ENCODE data around the gene FURIN. TPM values are rescaled to one million over a fixed set of nuclear protein-coding genes. Genes with fewer than 3 reads are reported as not detected.

Gene FURIN
- total RNA-seq, 2 experiments from 2014 or later = 97.4 to 104 TPM

GRCh38 chr15:90851114-90851513 lies 17.3 kb upstream of the FURIN start:
- no peaks in the 10 kb centered on the region for H3K36me3 Mint-ChIP-seq (ENCODE audit: low read depth)
- H3K9me3 ChIP-seq (ENCODE audit: control insufficient read depth in 1 of 2, insufficient read depth in 1 of 2, low read length in 2 of 2) = no peaks in the 10 kb centered on the region
- peak overlapping the region; percentile 48 for H3K4me3 Mint-ChIP-seq
- POLR2A ChIA-PET = interaction anchor here (1.3 kb wide), 1 partner anchor 12 kb away, joined by 3 read pairs; no protein-coding TSS in a partner anchor
- no peaks in the 10 kb centered on the region for H3K36me3 ChIP-seq (ENCODE audit: insufficient read depth, low read length)
- H3K27me3 Mint-ChIP-seq = no peaks in the 10 kb centered on the region
- no peaks in the 10 kb centered on the region for H3K27me3 ChIP-seq (ENCODE audit: control insufficient read depth in 1 of 2, insufficient read depth in 2 of 2, low read length in 2 of 2)
- TF ChIP-seq CTCF (IDR thresholded peaks at IDR 0.05) = no peak
- H3K27ac ChIP-seq (ENCODE audit: low read depth in 1 of 2, low read length in 2 of 2) = no peak overlapping the region
- peaks cover 56% of the 10 kb centered on the region for H3K4me1 ChIP-seq (ENCODE audit: insufficient read depth, low read length)
- H3K4me3 ChIP-seq (ENCODE audit: low read length) = no peak overlapping the region
- H3K27ac Mint-ChIP-seq = peak overlapping the region; percentile 76
- peaks cover 41% of the 10 kb centered on the region for H3K4me1 Mint-ChIP-seq (ENCODE audit: low read depth)
- ATAC-seq (ENCODE audit: poor library complexity) = peak; percentile 56
- peak in 6 of 14 experiments; percentile 33 to 84 (median 61) for DNase-seq
- no peaks in the 10 kb centered on the region for H3K9me3 Mint-ChIP-seq
- intact Hi-C loops (cut with DNase I, micrococcal nuclease) = loop anchor here in 1 of 2 experiments (10.0 kb wide), 1 partner anchor 46 kb away; no protein-coding TSS in a partner anchor
- CTCF ChIA-PET = interaction anchor here (0.6 to 1.3 kb wide), 3 partner anchors 14 to 107 kb away, joined by 3 to 4 read pairs (median 4); partner anchors contain the start of gene HDDC3

GRCh38 chr15:90851940-90852339 lies 16.4 kb upstream of the FURIN start:
- peaks cover 48% of the 10 kb centered on the region for H3K4me1 Mint-ChIP-seq (ENCODE audit: low read depth)
- ATAC-seq (ENCODE audit: poor library complexity) = no peak
- no peak overlapping the region for H3K4me3 ChIP-seq (ENCODE audit: low read length)
- no peak for TF ChIP-seq CTCF (IDR thresholded peaks at IDR 0.05)
- H3K9me3 ChIP-seq (ENCODE audit: control insufficient read depth in 1 of 2, insufficient read depth in 1 of 2, low read length in 2 of 2) = no peaks in the 10 kb centered on the region
- no peaks in the 10 kb centered on the region for H3K27me3 Mint-ChIP-seq
- no peaks in the 10 kb centered on the region for H3K27me3 ChIP-seq (ENCODE audit: control insufficient read depth in 1 of 2, insufficient read depth in 2 of 2, low read length in 2 of 2)
- peak overlapping the region; percentile 76 for H3K27ac Mint-ChIP-seq
- no peaks in the 10 kb centered on the region for H3K9me3 Mint-ChIP-seq
- no peaks in the 10 kb centered on the region for H3K36me3 ChIP-seq (ENCODE audit: insufficient read depth, low read length)
- H3K27ac ChIP-seq (ENCODE audit: low read depth in 1 of 2, low read length in 2 of 2) = no peak overlapping the region
- ChIA-PET POLR2A (interaction anchor here (1.0 to 1.3 kb wide), 2 partner anchors 13 to 14 kb away, joined by 3 read pairs; no protein-coding TSS in a partner anchor), CTCF (interaction anchor here (1.2 to 1.3 kb wide), 2 partner anchors 14 to 80 kb away, joined by 3 to 4 read pairs; partner anchors contain the start of gene HDDC3)
- no peaks in the 10 kb centered on the region for H3K36me3 Mint-ChIP-seq (ENCODE audit: low read depth)
- intact Hi-C loops (cut with DNase I, micrococcal nuclease) = loop anchor here in 1 of 2 experiments (10.0 kb wide), 1 partner anchor 47 kb away; no protein-coding TSS in a partner anchor
- peaks cover 65% of the 10 kb centered on the region for H3K4me1 ChIP-seq (ENCODE audit: insufficient read depth, low read length)
- peak in 3 of 14 experiments; percentile 28 to 49 (median 37) for DNase-seq
- peak overlapping the region; percentile 38 for H3K4me3 Mint-ChIP-seq

- Mint-ChIP-seq H3K9me3 (no peaks in the 10 kb centered on the region), H3K27me3 (no peaks in the 10 kb centered on the region), H3K36me3 (ENCODE audit: low read depth) (no peaks in the 10 kb centered on the region), H3K4me3 (no peak overlapping the region), H3K27ac (peak overlapping the region; percentile 88), H3K4me1 (ENCODE audit: low read depth) (peaks cover 69% of the 10 kb centered on the region)
- Histone ChIP-seq H3K4me1 (ENCODE audit: insufficient read depth, low read length) (peaks cover 86% of the 10 kb centered on the region), H3K27me3 (ENCODE audit: control insufficient read depth in 1 of 2, insufficient read depth in 2 of 2, low read length in 2 of 2) (no peaks in the 10 kb centered on the region), H3K36me3 (ENCODE audit: insufficient read depth, low read length) (no peaks in the 10 kb centered on the region), H3K9me3 (ENCODE audit: control insufficient read depth in 1 of 2, insufficient read depth in 1 of 2, low read length in 2 of 2) (no peaks in the 10 kb centered on the region), H3K27ac (ENCODE audit: low read depth in 1 of 2, low read length in 2 of 2) (no peak overlapping the region), H3K4me3 (ENCODE audit: low read length) (no peak overlapping the region)
- TF ChIP-seq CTCF (IDR thresholded peaks at IDR 0.05) = no peak
- intact Hi-C loops (cut with DNase I, micrococcal nuclease) = loop anchor here in 1 of 2 experiments (10.0 kb wide), 1 partner anchor 50 kb away; no protein-coding TSS in a partner anchor
- DNase-seq (no peak), ATAC-seq (ENCODE audit: poor library complexity) (no peak)
- POLR2A ChIA-PET = interaction anchor here (0.6 to 1.4 kb wide), 3 partner anchors 16 to 37 kb away, joined by 3 read pairs; no protein-coding TSS in a partner anchor
- CTCF ChIA-PET = no interaction called here
Measured at GRCh38 chr15:90855139-90855538, 13.2 kb upstream of the FURIN start.

Measured in CD4-positive, alpha-beta T cell (primary cell).